Suppressor macrophage (primary cell): ENCODE data around the gene UBE2D4.
A peak's percentile ranks its signal among the peaks of the same experiment; 100 is the strongest.
"Not testable (repeated sequence)": the region's sequence is repeated elsewhere in the genome, so short reads cannot be mapped to it uniquely, and the experiment has no call there.

ENCODE experiments used
- DNase-seq, 4 experiments: peaks; one replicate each; pipeline ENCODE4 v3.0.0-alpha.2; 2020 to 2022
- total RNA-seq, 17 experiments: gene quantifications; one replicate each; lab custom pipeline; 2026; ENCODE audit warnings: mixed read lengths in 6 of 17, inconsistent platforms in 3 of 17; lab: John Stamatoyannopoulos, UW

Gene UBE2D4
- 13.2 to 47.2 (median 22.7) reads per million in 17 experiments for total RNA-seq

DNA sequence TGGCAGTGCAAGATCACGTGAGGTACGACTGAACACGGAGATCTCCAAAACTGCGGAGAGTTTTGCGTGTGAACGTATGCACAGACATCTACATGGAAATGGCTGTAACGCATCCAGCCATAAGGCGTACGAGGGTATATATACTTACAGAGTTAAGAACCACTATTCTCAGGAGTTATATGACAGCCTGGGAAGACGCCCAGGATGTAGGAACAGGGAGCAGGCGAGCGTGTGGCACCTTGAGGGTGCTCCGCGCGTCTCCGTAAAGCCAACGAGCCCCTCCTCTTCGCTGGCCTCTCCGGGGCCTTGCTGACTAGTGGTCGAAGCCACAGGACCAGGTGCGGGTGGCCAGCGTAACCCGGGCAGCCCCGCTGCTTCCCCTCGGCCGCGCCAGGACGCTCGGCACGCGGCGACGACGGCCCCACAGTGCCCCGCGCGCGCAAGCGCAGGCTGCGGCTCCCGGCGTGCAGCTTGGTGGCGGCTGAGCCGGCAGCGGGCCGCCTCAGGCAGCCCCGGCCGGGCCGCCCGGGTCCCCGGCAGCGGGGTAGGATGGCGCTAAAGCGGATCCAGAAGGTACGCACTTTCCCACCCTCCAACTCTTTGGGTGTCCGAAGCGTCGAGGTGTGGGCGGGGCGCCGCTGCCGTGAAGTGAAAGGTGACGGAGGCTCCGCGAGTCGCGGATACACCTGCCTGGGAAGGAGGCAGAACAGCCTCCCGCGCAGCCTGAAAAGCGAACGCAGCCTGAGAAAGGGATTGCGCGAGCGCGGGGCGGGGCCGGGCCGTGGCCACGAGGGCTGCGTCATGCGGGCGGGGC lies at the start of gene UBE2D4:
TSS of gene UBE2D4 (plus strand) at position 453 of the 814 bp plus-strand sequence. CDS start at position 550, 97 bp downstream.
- peak; percentile 76 to 92 (median 84) for DNase-seq

DNA sequence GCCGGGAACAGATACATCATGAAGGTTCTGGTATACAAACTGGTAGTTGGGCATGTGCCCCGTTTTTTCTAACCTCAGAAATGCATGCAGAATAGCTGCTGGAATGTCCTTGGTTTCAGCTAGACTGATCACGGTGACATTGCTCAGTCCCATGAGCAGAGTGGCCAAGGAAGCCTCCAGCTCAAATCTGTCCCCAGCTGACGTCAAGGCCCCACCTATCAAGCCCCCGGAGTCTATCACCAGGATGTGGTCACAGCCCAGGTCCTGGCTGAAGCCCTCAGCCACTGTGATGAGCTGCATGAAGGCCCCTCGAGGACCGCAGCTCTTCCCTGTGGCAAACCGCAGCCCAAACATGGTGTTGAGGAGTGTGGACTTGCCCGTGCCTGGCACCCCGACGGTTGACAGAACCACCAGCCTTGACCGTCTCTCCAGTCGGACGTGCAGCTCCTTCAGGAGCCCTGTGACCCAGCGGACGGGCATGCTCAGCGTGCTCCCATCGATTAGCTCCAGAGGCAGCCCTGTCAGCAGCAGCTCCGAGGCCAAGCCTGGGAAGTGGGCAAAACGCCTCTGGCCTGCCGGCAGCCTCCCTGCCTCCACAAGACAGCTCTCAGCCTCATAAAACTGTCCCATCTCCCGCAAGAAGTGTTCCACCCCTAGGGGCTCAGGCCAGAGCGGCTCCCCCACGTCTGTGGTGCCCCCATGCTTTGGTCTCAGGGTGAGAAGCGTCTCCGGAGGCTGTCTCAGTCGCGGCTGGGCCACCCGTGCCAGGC lies 49.1 kb upstream of the UBE2D4 start:
- no peak for DNase-seq

DNA sequence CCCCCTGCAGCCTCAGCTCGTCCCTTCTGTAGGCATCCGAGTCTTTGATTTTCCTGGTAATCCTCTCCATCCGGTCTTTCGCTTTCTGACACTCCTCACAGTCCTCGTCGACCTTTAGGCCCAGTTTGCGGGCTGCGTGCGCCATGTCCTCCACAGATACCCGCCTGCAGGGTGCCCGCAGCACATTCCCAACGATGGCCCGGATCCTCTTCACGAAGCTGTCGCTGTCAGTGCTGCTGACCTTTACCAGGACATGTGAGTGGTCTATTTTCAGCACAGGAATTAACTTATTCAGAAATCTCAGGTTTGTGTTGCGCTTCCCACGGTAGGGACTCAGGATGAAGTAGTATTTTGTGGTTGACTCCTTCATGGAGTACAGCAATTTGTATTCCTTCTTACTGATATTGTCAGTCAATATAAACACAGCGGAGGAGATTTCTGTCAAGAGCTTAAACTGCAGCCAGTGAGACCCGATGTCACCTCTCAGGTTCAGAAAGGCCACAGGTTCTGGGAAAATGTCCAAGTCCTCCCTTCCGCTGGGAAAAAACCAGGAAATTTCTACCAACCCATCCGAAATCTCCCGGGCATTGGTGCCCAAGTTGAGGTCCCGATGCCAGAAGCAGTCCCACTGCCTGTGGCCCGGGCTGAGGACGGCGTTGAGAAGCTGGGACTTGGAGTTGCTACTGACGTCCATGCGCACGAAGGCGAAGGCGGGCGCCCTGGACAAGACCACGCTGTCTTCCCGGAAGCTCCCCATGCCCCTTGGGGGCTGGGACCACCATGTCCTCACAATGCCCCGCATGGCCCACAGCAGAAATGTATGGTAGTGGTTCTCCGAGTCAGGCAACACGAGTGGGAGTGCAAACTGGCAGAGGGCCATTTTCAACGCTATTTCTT lies 48.0 kb upstream of the UBE2D4 start:
- no peak for DNase-seq

DNA sequence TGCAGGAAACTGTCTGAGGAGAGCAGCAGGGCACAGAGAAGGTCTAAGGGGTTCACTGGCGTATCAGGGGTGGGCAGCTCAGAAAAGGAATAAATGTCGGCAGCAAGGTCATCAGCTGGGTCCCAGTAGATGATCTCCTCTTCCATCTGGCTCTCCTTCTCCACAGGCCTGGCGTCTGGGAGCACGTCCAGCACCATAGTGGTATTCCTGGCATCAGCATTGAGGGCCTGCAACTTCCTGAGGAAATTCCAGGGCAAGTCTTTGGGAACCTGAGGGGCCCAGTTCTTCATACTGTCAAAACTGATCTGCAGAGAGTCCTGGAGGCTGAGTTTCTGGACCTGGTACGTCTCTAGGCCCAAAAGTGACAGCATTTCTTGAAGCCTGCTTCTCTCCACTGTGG lies 47.4 kb upstream of the UBE2D4 start:
- no peak for DNase-seq

DNA sequence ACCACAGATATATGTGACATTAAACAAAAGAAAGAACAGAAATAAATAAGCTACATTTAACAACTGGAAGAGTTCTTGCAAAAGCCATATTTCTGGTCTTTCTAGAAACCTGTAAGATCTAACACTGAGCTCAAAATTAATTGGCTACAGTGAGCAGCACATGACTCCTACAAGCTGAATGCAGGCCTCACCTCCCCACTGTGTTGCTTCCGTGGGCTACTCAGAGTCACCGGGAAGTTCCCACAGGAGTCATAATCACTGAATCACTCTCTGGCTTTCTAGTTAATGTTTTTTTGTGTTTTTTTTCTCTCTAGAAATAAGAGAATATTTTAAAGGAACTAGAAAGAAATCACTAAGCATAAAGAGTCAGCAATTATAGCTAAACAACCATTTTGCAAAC lies 46.8 kb upstream of the UBE2D4 start:
- DNase-seq = peak in 1 of 4 experiments; percentile 15

DNA sequence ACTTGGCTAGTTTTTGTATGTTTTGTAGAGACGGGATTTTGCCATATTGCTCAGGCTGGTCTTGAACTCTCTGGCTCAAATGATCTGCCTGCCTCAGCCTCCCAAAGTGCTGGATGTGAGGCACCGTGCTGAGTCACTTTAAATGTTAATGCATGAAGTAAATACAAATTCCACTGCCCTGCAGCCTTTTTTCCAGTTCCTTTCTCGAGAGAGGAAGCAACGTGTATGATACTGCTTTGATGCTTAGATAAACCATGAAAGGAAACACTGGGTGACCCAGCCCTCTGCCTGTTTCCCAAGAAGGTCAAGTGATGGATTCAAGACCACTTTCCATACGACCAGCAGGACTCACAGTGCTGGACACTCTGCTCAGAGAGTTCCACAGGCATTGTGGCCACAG lies 45.6 kb upstream of the UBE2D4 start:
- no peak for DNase-seq

DNA sequence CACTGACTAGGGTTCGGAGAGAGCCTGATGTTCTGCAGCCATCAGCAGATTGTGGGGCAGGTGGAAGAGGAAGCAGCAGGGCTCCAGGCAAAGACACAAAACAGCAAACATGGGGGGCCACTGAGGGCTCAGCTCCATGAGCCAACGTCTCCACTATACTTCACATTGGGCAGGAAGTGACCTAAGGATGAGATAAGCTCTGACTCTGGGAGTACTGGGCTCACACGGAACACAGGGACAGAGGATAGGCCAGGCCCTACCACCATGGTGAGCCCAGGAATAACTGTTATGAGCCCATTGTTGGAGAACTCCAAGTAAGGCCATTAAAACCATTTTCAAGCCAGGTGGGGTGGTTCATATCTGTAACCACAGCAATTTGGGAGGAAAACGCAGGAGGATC lies 42.0 kb upstream of the UBE2D4 start:
- DNase-seq = no peak

DNA sequence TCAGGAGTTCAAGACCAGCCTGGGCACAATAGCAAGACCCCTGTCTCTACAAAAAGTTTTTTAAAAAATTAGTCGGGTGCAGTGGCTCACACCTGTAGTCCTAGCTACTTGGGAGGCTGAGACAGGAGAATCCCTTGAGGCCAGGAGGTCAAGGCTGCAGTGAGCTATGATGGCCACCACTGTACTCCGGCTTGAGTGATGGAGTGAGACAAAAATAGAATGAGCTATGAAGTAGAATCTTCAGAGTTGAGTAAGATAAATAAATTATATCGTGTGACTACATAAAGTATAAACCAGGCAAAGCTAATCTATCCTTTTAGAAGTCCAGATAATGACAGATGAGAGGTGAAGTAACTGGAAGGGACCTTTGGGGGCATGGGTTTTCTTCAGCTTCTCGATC lies 41.6 kb upstream of the UBE2D4 start:
- no peak for DNase-seq

DNA sequence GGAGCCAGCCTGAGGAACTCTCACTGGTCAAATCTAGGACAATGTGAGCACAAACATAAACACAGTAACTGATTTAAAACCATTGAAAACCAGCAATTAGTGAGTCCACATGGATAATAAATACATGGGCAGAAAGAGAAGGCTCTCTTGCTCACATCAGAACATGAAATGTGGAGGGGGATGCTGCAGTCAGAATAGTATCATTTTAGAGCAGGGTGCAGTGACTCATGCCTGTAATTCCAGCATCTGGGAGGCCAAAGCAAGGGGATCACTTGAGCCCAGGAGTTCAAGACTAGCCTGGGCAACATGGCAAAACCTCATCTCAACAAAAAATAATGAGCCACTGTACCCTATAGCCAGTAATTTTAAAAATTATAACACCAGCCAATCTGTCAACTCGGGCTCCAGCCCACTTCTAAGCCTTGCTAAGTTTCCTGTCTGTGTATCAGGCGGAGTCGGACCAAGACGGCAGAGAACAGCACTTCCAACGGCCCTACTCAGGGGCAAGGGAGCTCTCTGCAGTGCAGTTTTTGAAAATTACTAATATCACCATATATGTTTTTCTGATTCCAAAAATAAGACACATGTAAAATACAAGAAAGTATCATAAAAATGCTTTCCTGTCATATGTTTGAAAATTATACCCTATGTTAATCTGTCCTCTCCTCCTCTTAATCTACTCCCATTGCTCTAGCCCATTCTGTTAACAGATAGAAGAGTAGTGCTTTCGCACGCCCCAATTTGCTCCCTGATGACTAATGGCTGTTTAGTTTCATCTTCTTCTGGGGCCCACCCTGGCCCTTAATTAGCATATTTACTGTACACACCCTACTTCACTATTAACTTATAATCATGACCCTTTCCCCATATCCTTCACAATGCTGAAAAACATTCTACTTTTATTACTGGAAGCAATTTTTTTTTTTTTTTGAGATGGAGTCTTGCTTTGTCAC lies 37.0 kb upstream of the UBE2D4 start:
- DNase-seq = no peak

DNA sequence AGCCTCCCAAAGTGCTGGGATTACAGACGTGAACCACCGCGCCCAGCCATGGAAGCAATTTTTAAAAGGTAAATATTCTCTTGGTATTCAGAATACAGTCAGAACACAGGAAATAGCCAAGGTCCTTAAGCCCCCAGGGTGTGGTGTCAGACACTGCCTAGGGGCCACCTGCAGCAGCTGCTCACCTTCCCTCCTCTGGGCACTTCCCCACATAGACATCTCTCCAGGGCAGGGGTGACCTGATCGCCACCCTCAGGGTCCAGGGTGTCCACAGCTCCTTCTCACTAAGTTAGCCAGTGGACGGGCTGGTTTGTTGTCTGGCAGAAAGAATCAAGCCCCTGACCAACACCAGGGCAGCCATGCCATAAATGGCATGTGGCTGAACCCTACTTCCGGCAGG lies 35.8 kb upstream of the UBE2D4 start:
- no peak for DNase-seq

DNA sequence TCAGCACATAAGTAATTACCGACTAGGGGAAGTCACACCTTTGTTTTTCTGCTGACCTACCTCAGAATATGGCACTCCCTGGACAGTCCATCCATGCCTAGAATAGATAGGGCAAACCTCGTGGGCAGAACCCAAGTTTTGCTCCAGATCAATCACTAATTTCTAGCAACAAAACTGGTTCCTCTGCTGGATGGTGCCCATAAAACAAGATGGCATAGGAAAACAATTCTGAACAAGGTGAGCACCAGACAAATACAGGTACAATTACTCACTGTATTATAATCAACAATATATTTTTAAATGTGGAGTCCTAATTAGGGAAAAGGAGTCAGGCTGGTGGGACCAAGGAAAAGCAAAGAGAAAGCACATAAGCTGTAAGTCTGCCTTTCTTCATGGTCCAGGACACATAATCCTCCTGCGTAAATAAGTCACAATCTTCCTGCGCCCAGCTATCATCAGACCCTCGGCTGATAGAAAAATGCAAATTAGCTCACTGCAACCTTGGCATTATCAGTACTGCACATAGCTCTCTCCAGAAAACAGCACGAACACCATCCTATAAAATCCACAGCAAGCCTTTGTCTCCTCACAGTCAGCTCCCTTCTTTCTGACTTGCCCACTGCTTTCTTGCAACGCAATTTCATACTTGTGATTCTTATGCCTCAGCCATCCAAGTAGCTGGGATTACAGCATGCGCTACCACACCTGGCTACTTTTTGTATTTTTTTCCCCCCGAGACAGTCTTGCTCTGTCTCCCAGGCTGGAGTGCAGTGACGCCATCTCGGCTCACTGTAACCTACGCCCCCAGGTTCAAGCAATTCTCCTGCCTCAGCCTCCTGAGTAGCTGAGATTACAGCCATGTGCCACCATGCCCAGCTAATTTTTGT lies 34.9 kb upstream of the UBE2D4 start:
- DNase-seq = no peak

DNA sequence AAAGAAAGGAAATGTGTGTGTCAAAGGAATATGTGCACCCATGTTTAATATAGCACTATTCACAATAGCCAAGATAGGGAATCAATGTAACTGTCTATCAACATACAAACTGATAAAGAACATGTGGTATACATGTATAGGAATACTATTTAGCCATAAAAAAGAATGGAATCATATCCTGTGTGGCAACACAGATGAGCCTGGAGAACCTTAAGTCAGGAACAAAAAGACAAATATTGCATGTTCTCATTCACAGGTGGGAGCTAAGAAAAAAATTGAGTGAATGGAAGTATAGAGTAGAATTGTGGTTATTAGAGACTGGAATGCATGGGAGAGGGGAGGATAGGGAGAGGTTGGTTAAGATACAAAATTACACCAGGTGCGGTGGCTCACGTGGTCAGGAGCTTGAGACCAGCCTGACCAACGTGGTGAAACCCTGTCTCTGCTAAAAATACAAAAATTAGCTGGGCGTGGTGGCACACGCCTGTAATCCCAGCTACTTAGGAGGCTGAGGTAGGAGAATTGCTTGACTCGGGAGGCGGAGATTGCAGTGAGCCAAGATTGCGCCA lies 30.3 kb upstream of the UBE2D4 start:
- no peak for DNase-seq

DNA sequence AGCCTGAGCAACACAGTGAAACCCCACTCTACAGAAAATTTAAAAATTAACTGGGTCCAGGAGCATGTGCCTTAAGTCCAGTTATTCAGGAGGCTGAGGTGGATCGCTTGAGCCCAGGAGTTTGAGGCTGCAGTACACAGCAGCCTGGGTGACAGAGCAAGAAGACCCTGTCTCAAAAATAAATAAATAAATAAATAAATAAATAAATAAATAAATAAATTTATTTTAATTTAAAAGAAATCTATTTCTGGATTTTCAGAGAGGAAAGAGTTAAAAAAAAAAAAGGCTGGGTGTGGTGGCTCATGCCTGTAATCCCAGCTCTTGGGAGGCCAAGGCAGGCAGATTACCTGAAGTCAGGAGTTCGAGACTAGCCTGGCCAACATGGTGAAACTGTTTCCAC lies 27.7 kb upstream of the UBE2D4 start:
- DNase-seq = not testable (repeated sequence)

DNA sequence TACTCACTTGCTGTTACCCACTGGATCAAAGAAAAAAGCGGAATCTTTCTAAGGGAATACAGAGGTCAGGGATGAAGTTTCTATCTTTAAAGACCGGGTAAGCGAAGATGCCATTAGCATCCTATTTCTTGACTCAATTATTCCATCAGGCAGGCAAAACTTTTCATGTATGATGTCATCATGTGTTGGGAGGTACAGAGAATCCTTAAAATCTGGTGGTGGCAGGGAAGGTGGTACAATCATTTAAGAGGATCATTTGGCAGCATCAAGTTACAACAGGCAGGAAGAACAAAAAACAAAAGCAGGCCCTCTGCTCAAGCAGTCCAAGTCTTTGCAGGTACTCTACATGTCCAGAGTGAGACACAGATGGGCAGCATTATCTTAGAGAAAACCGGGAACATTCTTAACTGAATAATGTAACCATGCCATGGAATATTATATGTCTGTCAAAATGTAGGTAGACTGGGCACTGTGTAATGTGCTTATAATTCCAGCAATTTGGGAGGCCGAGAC lies 23.6 kb upstream of the UBE2D4 start:
- DNase-seq = no peak

DNA sequence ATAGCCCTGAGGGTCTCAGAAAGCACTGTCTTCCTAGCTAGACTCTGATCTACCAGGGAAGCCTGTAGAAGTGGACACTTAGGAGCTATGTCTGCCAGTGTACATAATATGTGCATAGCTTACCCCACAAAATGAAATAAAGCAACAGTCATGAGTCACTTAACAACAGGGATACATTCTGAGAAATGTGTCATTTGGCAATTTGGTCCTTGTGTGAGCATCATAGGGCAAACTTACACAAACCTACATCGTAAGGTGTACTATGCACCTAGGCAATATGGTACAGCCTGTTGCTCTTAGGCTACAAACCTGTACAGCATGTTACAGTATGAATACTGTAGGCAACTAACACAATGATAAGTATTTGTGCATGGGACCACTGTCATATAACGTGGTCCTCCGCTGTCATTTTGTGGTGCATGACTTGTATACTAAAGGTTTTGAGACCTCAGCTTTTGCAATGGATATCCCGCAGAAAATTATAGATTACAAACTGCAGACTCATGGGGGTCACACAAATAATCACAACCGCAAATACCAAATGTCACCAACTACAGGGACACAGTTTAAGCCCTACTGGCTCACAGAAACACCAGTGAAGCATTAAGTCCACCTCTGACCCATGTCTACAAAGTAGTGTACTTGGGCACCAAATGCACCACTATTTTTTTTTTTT lies 21.6 kb upstream of the UBE2D4 start:
- DNase-seq = no peak

DNA sequence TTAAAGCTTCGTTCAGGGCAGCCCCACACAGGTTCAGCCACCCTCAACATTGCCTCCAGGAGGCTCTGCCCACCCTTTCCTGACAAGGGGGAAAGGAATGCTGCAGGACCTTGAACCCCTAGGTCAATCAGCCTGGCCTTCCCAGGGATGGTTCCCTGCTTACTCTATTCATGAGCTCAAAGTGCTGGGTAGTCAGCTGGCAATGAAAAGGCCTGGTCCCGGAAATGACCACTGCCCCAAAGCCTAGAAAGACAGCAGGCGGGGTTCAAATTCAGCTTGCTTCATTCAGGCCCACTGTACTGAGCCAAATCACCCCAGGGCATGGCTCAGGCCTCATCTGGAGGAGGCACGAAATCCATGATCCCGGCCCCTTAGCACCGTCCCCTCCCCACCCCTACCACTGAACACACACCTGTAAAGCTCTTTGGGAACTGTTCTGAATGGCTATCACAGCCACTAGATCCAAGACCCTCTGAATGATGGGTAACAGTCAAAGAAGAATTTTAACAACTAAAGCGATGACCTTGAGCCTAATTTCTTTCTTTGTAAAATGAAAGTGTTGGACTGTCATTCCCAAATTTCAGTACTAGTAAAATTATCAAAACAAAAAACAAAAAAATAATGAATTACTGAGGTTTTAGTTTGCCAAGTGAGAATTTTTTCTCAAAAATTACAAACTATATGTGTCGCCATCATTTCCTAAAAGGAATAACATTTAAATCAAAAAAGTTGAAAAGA lies 20.9 kb upstream of the UBE2D4 start:
- DNase-seq = no peak

DNA sequence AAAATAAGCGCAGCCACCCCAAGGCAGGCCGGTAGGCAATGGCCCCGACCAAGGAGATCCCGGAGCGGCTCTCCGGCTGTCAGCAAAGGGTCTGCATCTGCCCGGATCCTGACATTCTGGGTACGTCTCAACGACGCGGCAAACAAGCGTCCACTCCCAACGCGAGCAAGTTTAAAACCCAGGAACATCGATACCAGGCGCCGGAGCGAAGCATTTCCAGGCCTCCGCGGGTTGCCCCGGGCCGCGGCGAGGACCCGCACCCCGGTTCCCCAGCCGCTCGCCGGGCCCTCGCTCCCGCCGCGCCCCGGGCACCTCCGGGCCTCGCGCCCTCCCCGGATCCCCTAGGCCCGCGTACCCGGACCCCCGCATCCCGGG lies 20.3 kb upstream of the UBE2D4 start:
- peak; percentile 17 to 63 (median 44) for DNase-seq

DNA sequence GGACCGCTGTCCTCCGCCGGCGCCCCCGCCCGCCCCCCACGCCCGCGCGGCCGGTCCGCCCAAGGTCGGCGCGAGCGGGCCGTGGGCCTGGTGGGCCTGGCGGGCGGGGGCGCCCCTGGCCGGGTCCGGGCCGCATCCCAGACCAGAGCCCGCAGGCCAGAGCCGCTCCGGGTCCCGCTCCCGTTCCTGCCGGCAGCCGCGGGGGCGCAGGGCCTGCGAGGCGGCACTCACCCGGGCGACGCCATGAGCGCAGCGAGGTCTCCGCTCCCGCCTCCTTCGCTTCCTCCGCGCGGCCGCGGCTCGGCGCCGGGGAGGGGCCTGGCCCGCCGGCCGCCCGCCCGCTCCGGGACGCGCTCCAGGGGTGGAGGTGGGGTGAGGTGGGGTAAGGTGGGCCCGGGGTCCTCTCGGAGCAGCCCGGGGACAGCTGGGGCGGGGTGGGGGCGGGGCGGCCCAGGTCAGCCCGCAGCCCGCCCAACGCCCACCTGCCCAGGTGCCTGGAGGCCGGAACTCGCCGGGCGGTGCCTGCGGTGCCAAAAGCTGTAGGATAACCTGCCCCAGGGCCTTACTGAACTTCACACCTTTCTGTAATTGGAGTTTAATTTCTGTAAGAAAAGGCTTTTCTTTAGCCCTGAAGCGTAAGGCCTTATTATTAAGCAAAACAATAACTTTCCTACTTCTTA lies 19.8 kb upstream of the UBE2D4 start, which contains the start of gene URGCP:
TSS of gene URGCP (minus strand) at position 266 of the 680 bp plus-strand sequence. CDS start at position 245, 21 bp downstream.
- peak; percentile 52 to 84 (median 70) for DNase-seq
